ENCODE results near the gene MRPL12.
A peak's percentile ranks its signal among the peaks of the same experiment; 100 is the strongest.

Gene MRPL12

GRCh38 chr17:81683208-81683583, 20.0 kb upstream of the MRPL12 start:
- Histone ChIP-seq H3K36me3 (replicated peaks) (peaks cover 30% of the 10 kb centered on the region), H3K4me3 (ENCODE audit: low read depth, low read length) (peak overlapping the region; percentile 93), H3K27me3 (replicated peaks) (no peaks in the 10 kb centered on the region), H3K27ac (peak overlapping the region; percentile 70)
- DNase-seq, result no peak
- in situ Hi-C loops (cut with HindIII; ENCODE audit: low pct_ligation_motif_present, low sequenced_read_pairs), result no loop called here
- TF ChIP-seq CTCF (IDR thresholded peaks at IDR 0.05; ENCODE audit: low read depth, low read length, missing control alignments), result no peak

- in situ Hi-C loops (cut with HindIII; ENCODE audit: low pct_ligation_motif_present, low sequenced_read_pairs), result no loop called here
- peaks cover 36% of the 10 kb centered on the region for H3K36me3 ChIP-seq (replicated peaks)
- H3K4me3 ChIP-seq (ENCODE audit: low read depth, low read length), result peak within 1 kb of the TSS; percentile 93
- TF ChIP-seq CTCF (IDR thresholded peaks at IDR 0.05; ENCODE audit: low read depth, low read length, missing control alignments), result no peak
- peak within 1 kb of the TSS; percentile 96 for H3K27ac ChIP-seq
- H3K27me3 ChIP-seq (replicated peaks), result no peaks in the 10 kb centered on the region
- DNase-seq, result peak; percentile 99
Observed at GRCh38 chr17:81683584-81684441, 19.4 kb upstream of the MRPL12 start, which contains the start of the genes ARL16 and HGS. ARL16 (minus strand) TSS chr17:81683797; CDS start chr17:81683753, 44 bp downstream. HGS (plus strand) TSS chr17:81684011; CDS start chr17:81684067, 56 bp downstream.

GRCh38 chr17:81684442-81684911, 18.7 kb upstream of the MRPL12 start:
- in situ Hi-C loops (cut with HindIII; ENCODE audit: low pct_ligation_motif_present, low sequenced_read_pairs), result no loop called here
- DNase-seq, result peak; percentile 81
- Histone ChIP-seq H3K36me3 (replicated peaks) (peaks cover 43% of the 10 kb centered on the region), H3K27ac (peak overlapping the region; percentile 96), H3K4me3 (ENCODE audit: low read depth, low read length) (peak overlapping the region; percentile 93), H3K27me3 (replicated peaks) (no peaks in the 10 kb centered on the region)
- no peak for TF ChIP-seq CTCF (IDR thresholded peaks at IDR 0.05; ENCODE audit: low read depth, low read length, missing control alignments)

- no peak for TF ChIP-seq CTCF (IDR thresholded peaks at IDR 0.05; ENCODE audit: low read depth, low read length, missing control alignments)
- in situ Hi-C loops (cut with HindIII; ENCODE audit: low pct_ligation_motif_present, low sequenced_read_pairs), result no loop called here
- H3K4me3 ChIP-seq (ENCODE audit: low read depth, low read length), result peak overlapping the region; percentile 93
- H3K27ac ChIP-seq, result peak overlapping the region; percentile 96
- H3K36me3 ChIP-seq (replicated peaks), result peaks cover 45% of the 10 kb centered on the region
- H3K27me3 ChIP-seq (replicated peaks), result no peaks in the 10 kb centered on the region
- DNase-seq, result peak; percentile 73
Observed at GRCh38 chr17:81685108-81685507, 18.1 kb upstream of the MRPL12 start.

GRCh38 chr17:81686614-81687013, 16.6 kb upstream of the MRPL12 start:
- DNase-seq, result no peak
- TF ChIP-seq CTCF (IDR thresholded peaks at IDR 0.05; ENCODE audit: low read depth, low read length, missing control alignments), result no peak
- Histone ChIP-seq H3K27ac (no peak overlapping the region), H3K36me3 (replicated peaks) (peaks cover 58% of the 10 kb centered on the region), H3K27me3 (replicated peaks) (no peaks in the 10 kb centered on the region), H3K4me3 (ENCODE audit: low read depth, low read length) (no peak overlapping the region)
- in situ Hi-C loops (cut with HindIII; ENCODE audit: low pct_ligation_motif_present, low sequenced_read_pairs), result no loop called here

All from brain microvascular endothelial cell (primary cell).